ENCODE data around the gene GLCE.

Gene GLCE

GRCh38 chr15:69215314-69216035, 55.0 kb downstream of the GLCE start:
- DNase-seq (ENCODE audit: low read depth, low spot score) = no peak
- POLR2A ChIA-PET = no interaction called here
- no peak for TF ChIP-seq CTCF (IDR thresholded peaks at IDR 0.05; ENCODE audit: insufficient read depth, low read length, missing control alignments)
- H3K4me3 ChIP-seq (ENCODE audit: low read depth, low read length) = no peak overlapping the region
- CTCF ChIA-PET = interaction anchor here (0.9 kb wide), 1 partner anchor 11 kb away, joined by 4 read pairs; no protein-coding TSS in a partner anchor

GRCh38 chr15:69217381-69217780, 56.9 kb downstream of the GLCE start:
- no peak for TF ChIP-seq CTCF (IDR thresholded peaks at IDR 0.05; ENCODE audit: insufficient read depth, low read length, missing control alignments)
- DNase-seq (ENCODE audit: low read depth, low spot score) = no peak
- ChIA-PET POLR2A (no interaction called here), CTCF (no interaction called here)
- no peak overlapping the region for H3K4me3 ChIP-seq (ENCODE audit: low read depth, low read length)

- CTCF ChIA-PET = interaction anchor here (0.6 kb wide), 1 partner anchor 161 kb away, joined by 3 read pairs; no protein-coding TSS in a partner anchor
- no peak for TF ChIP-seq CTCF (IDR thresholded peaks at IDR 0.05; ENCODE audit: insufficient read depth, low read length, missing control alignments)
- POLR2A ChIA-PET = no interaction called here
- no peak for DNase-seq (ENCODE audit: low read depth, low spot score)
- H3K4me3 ChIP-seq (ENCODE audit: low read depth, low read length) = no peak overlapping the region
These were observed 59.3 kb downstream of the GLCE start for GRCh38 chr15:69219690-69220089.

GRCh38 chr15:69222002-69222474, 61.6 kb downstream of the GLCE start:
- ChIA-PET CTCF (interaction anchor here (7.9 kb wide), 1 partner anchor 166 kb away, joined by 142 read pairs; no protein-coding TSS in a partner anchor), POLR2A (no interaction called here)
- DNase-seq (ENCODE audit: low read depth, low spot score) = no peak
- no peak for TF ChIP-seq CTCF (IDR thresholded peaks at IDR 0.05; ENCODE audit: insufficient read depth, low read length, missing control alignments)
- H3K4me3 ChIP-seq (ENCODE audit: low read depth, low read length) = no peak overlapping the region

GRCh38 chr15:69223083-69223813, 62.8 kb downstream of the GLCE start:
- no peak for DNase-seq (ENCODE audit: low read depth, low spot score)
- no peak for TF ChIP-seq CTCF (IDR thresholded peaks at IDR 0.05; ENCODE audit: insufficient read depth, low read length, missing control alignments)
- no peak overlapping the region for H3K4me3 ChIP-seq (ENCODE audit: low read depth, low read length)
- POLR2A ChIA-PET = no interaction called here
- CTCF ChIA-PET = interaction anchor here (0.7 to 7.9 kb wide), 3 partner anchors 161 to 171 kb away, joined by 3 to 142 read pairs (median 5); no protein-coding TSS in a partner anchor

GRCh38 chr15:69224383-69224782, 63.9 kb downstream of the GLCE start:
- no peak for DNase-seq (ENCODE audit: low read depth, low spot score)
- POLR2A ChIA-PET = no interaction called here
- no peak for TF ChIP-seq CTCF (IDR thresholded peaks at IDR 0.05; ENCODE audit: insufficient read depth, low read length, missing control alignments)
- CTCF ChIA-PET = interaction anchor here (0.9 to 7.9 kb wide), 5 partner anchors 18 to 171 kb away, joined by 3 to 142 read pairs (median 6); no protein-coding TSS in a partner anchor
- no peak overlapping the region for H3K4me3 ChIP-seq (ENCODE audit: low read depth, low read length)

Measured in AG04449 (cell line).